ENCODE data around the gene XRRA1.
"Not testable (repeated sequence)": the region's sequence is repeated elsewhere in the genome, so short reads cannot be mapped to it uniquely, and the experiment has no call there.

The XRRA1 gene

GRCh38 chr11:74895340-74896116 lies 53.4 kb downstream of the XRRA1 start:
- DNase-seq (ENCODE audit: low read depth), result no peak

- DNase-seq (ENCODE audit: low read depth), result not testable (repeated sequence)
These were observed 55.9 kb downstream of the XRRA1 start for GRCh38 chr11:74893015-74893414.

- DNase-seq (ENCODE audit: low read depth), result no peak
These were observed 71.8 kb downstream of the XRRA1 start for GRCh38 chr11:74877132-74877531.

GRCh38 chr11:74871037-74871436 lies 77.9 kb downstream of the XRRA1 start:
- no peak for DNase-seq (ENCODE audit: low read depth)

GRCh38 chr11:74870485-74870884 lies 78.4 kb downstream of the XRRA1 start:
- DNase-seq (ENCODE audit: low read depth), result no peak

- DNase-seq (ENCODE audit: low read depth), result no peak
These were observed 82.3 kb downstream of the XRRA1 start for GRCh38 chr11:74866557-74866956.

- DNase-seq (ENCODE audit: low read depth), result no peak
These were observed 85.5 kb downstream of the XRRA1 start for GRCh38 chr11:74863410-74863809.

- DNase-seq (ENCODE audit: low read depth), result no peak
These were observed 88.1 kb downstream of the XRRA1 start for GRCh38 chr11:74860743-74861142.

GRCh38 chr11:74853223-74853622 lies 95.7 kb downstream of the XRRA1 start:
- no peak for DNase-seq (ENCODE audit: low read depth)

GRCh38 chr11:74849525-74850391 lies 99.1 kb downstream of the XRRA1 start:
- no peak for DNase-seq (ENCODE audit: low read depth)

GRCh38 chr11:74847895-74848294 lies 101.0 kb downstream of the XRRA1 start:
- DNase-seq (ENCODE audit: low read depth), result no peak

- DNase-seq (ENCODE audit: low read depth), result no peak
These were observed 101.5 kb downstream of the XRRA1 start for GRCh38 chr11:74847395-74847794.

GRCh38 chr11:74846770-74847169 lies 102.1 kb downstream of the XRRA1 start:
- DNase-seq (ENCODE audit: low read depth), result no peak

- no peak for DNase-seq (ENCODE audit: low read depth)
These were observed 102.8 kb downstream of the XRRA1 start for GRCh38 chr11:74845978-74846517.

- DNase-seq (ENCODE audit: low read depth), result no peak
These were observed 104.0 kb downstream of the XRRA1 start for GRCh38 chr11:74844865-74845264.

- DNase-seq (ENCODE audit: low read depth), result no peak
These were observed 104.8 kb downstream of the XRRA1 start for GRCh38 chr11:74844072-74844471.

- no peak for DNase-seq (ENCODE audit: low read depth)
These were observed 105.9 kb downstream of the XRRA1 start for GRCh38 chr11:74842967-74843366.

- no peak for DNase-seq (ENCODE audit: low read depth)
These were observed 108.4 kb downstream of the XRRA1 start for GRCh38 chr11:74840486-74840885.

GRCh38 chr11:74839971-74840370 lies 108.9 kb downstream of the XRRA1 start:
- no peak for DNase-seq (ENCODE audit: low read depth)

GRCh38 chr11:74839446-74839845 lies 109.4 kb downstream of the XRRA1 start:
- no peak for DNase-seq (ENCODE audit: low read depth)

GRCh38 chr11:74838188-74838587 lies 110.7 kb downstream of the XRRA1 start:
- DNase-seq (ENCODE audit: low read depth), result no peak

- DNase-seq (ENCODE audit: low read depth), result no peak
These were observed 111.7 kb downstream of the XRRA1 start for GRCh38 chr11:74837191-74837590.

- no peak for DNase-seq (ENCODE audit: low read depth)
These were observed 122.0 kb downstream of the XRRA1 start for GRCh38 chr11:74826901-74827300.
